22Rv1 (cell line): Measurements from ENCODE around the gene GPR37.

ENCODE experiments used
- CTCF ChIP-seq: fragments of 450-650 bp; IDR thresholded peaks from 2 replicates; pipeline ENCODE4 v1.5.1; 2017; ENCODE audit warnings: mild to moderate bottlenecking
- ZFX ChIP-seq: fragments of 450-650 bp; IDR thresholded peaks from 2 replicates; pipeline ENCODE4 v1.6.1; 2017; ENCODE audit warnings: antibody characterized with exemption, borderline replicate concordance

- TF ChIP-seq CTCF (no peak), ZFX (no peak)
Measured at GRCh38 chr7:124775422-124775821, 9.8 kb upstream of the GPR37 start.
